RCC 7860 (cell line): ENCODE measurements around the gene SUCLG1.
"Not testable (repeated sequence)": the region's sequence is repeated elsewhere in the genome, so short reads cannot be mapped to it uniquely, and the experiment has no call there.

Source experiments
- DNase-seq: peaks from one replicate; pipeline ENCODE4 v3.0.0-alpha.2; 2015; ENCODE audit warnings: low spot score
- FAIRE-seq: peaks from 2 replicates; lab custom pipeline; 2012; peaks lifted over from hg19 to GRCh38; lab: Jason Lieb, UNC

The SUCLG1 gene

DNA sequence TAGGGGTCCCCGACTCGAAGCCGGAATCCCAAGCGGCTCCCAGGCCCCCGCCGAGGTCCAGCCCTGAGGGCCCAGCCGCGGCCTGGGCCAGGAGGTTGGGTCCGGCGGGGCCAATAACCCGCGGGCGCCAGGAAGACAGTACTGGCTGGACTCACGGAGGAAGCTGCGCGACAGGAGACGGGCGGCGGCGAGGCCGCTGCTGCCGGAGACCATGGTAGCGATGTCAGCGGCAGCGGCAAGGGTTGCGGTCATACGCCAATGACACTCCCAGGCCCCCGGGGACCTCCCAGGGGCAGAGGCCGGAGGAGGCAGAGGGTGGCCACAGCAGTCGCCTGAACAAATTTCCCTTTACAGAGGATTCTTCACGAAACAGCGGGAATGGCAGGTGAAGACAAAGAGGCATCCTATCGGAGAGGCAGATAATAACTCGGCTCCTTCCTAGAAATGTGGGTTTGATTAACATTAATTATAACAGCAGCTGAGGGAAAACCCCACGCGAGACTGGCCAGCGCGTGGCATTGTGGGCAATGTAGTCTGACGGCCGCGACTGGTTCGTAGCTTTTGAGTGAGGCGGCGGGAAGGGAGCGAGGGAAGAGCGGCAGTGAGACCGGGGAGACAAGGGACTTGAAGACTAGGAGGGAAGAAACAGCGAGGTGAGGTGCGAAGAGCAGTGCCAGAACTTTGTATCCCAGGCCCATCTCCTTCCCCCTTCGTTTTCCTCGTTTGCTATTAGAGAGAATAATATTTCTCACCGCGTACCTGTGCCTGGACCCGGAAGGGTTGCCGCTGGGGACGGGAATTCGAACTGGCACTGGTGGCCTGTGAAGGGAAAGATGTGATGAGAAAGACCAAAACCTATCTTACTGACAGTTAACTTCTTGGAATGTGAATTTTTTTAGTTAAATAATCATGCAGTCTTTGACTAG lies at the start of gene SUCLG1:
TSS of gene SUCLG1 (minus strand) at position 263 of the 926 bp plus-strand sequence. CDS start at position 252, 11 bp downstream.
- FAIRE-seq = peak; percentile 34
- DNase-seq = peak; percentile 72

DNA sequence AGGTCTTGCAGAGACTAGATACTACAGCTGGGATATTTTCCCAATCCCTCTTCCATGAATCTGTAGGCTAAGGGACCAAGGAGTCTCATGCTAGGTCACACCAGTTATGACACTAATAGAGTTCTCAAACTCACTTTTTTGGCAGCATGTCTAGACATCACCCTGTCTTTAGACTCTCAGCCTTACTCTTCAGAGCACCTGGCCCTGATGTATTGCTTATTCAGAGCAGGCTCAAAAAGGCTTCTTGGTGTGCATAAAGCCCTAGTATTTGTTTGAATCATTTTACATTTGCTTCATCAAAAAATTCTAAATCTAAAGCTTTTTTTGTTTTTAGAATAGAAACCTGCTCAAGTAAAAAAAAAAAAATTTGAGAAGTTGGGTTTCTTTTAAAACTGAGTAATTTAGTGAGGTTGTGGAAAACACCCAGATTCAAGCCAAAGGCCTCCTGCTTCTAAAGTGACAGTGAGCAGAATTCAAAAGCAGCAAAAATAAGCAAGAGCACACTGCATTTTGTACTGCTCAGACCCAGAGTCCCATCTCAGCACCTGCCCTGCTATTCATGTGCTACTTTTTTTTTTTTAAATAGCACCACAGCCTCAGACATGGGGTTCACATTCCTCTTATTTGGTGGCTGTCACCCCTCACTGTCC lies 39.2 kb upstream of the SUCLG1 start:
- no peak for FAIRE-seq
- DNase-seq = no peak

DNA sequence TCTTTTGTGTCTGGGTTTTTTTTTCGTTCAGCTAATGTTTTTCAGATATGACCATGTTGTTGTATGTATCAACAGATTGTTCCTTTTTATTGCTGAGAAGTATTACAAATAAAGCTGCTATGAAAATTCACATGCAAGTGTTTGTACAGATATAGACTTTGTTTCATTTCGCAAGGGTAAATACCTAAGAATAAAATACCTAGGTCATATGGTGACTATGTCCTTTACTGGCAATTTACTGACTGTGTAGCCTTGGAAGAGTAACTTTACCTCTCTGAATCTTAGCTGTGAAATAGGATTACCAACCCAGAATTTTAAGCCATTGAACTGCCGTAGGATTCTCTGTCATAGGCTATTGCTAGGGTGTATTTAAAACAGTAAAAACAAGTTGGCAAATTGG lies 38.2 kb upstream of the SUCLG1 start:
- DNase-seq (no peak), FAIRE-seq (no peak)

DNA sequence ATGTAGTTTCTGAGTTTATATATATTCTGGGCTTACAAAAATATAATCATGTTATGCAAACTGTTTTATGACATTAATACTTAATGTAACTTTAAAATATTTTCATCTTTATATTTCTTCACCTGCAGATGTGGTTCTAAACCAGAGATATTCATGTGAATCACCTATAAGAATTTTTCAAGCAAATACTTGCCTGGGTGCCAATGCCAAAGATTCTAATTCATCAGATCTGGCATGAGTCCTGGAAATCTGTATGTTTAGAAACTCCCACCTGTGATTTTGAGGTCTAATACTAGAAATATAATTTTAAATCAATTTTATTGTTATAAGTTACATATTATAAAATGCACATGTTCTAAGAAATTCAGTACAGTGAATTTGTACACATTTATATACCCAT lies 37.3 kb upstream of the SUCLG1 start:
- no peak for DNase-seq
- FAIRE-seq = no peak

DNA sequence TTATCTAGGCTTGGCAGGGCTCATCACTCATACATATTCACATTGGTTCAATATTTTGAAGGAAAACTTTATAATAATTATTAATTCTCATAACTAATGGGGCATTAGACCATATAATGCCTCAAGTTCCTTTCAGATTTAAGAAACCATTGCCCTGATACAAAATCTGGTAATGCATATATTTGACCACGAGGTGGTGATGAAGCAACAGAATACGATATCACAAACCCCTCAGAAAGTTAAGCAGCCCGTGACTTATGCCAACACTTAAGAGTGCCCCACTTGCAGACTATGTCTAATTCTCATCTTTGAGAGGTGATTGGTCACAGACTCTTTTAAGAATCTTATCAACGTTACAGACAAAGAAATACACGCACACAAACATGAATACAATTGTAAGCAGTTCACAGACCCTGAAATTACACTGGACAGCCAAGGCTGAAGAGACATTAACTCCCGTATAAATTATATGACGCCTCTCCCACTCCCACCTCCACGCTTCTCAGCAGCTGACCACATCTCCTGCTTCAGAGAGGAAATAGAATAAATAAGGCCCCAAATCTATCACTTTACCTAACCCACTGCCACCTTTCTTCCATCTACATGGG lies 36.6 kb upstream of the SUCLG1 start:
- peak; percentile 48 for DNase-seq
- peak; percentile 88 for FAIRE-seq

DNA sequence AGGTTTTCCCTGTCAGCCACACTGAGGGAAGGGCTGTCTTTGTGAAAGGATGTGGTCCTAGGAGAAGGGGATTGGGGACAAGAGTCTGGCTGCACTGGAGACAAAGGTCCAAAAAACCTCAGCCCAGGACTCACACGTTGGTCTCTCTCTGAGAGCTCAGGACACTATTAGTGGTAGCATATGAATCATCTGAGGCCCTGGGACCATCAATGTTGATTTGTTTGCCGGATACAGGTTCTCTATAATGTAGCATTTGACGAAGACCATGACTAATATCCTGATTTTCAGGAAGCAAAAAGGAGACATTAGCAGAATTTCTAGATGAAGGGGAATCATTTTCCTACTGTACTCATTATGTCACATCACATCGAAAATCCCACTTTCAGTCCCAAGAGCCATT lies 35.0 kb upstream of the SUCLG1 start:
- DNase-seq (peak; percentile 54), FAIRE-seq (no peak)

DNA sequence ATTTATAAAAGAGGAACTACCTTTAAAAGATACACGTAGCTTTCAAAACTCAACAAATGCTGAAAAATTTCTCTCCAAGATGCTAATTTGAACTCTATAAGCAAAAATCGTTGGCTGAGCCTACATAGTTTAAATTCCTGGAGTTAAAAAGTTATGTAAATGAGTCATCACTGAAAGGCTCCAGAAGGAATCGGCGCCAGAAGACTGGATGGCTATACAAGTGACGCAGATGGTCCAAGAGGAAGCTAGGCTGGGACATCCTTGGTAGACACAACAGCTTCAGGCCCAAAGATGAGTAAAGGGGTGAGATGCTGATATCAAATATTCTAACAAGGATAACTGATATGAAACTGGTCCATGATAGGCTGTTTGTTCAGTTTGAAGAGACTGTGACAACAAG lies 34.4 kb upstream of the SUCLG1 start:
- DNase-seq (peak; percentile 87), FAIRE-seq (peak; percentile 86)

DNA sequence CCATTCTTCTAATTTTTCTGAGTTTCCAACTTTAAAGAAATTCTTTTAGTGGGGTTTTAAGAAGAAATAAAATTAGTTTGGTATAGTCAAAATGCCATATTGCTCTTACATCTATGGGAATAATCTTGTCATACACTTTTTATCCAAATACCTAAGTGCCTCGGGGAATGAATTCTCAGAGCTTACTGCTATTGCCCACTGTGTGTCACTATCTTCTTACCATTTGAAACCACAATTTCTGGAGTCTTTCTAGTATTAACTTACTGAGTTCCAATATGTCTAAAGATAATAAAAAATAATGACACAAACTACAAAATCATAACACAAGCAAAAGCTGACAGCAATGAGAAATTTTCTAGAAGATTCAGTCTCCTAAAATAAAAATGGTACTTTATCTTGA lies 33.5 kb upstream of the SUCLG1 start:
- peak; percentile 48 for FAIRE-seq
- DNase-seq = peak; percentile 11

DNA sequence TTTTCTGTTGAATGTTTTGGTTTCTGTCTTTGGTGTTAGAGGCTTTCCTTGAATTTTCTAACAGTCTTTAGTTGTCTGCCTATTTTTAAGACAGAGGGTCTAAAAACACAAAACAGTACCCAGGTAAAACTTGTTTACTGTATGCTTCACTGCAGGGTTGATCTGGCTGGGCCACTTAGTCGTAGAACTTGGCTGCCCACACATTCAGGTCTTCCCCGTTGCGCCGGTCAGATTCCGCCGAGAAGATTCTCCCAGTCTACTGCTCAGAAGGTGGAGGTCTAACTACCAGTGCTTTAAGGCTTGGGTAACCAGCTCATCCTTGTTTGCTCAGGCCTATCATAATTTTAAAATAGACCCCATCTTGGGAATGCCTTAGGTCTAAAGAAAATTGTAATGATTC lies 32.7 kb upstream of the SUCLG1 start:
- DNase-seq (no peak), FAIRE-seq (no peak)

DNA sequence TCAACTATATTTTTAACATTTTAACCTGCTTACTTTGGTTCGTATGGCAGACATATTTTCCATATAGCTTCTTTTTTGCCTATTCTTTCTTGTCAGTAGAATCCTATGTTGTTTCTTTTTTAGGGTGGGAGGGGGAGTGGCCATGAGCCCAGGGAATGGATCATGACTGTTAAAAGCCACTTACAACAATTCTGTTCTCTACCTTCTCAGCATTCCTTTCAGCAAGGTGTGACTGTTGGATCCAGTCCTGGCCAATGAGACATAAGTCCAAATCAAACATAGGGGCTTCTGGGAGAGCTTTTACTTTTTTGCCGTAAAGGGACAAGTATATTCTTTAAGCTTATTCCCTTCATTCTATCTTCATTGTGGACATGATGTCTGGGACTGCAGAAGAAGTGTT lies 32.2 kb upstream of the SUCLG1 start:
- no peak for DNase-seq
- FAIRE-seq = no peak

DNA sequence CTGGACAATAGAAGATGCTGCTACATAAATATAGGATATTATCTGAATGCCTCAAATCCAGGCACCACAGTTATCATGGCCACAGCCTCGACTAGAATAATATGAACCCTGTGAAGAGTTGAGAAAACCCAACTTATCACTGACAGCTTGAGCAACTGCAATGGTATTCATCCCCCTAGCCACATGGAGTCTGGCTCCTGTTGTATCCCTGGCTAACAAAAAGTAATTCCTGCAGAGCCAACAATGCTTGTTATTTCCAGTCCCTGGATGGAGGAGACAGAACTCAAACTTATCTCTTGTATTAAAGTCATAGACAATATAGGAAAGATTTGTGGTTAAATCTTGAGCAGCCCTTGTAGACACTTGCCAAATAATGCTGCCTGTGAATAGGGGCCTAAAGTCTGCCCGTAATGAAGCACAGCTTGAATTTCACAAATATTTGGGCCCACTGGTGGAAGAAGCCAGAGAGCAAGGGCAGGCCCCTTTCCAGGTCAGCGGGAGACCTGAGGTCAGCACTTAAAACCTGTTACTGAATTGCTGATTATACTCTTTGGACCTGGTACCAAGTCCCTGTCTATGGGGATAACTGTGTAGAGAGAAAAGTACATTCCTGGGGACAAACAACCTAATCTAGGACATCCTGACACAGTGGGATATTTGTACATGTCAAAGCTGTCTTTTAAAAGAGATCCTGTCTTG lies 28.4 kb upstream of the SUCLG1 start:
- no peak for FAIRE-seq
- no peak for DNase-seq

DNA sequence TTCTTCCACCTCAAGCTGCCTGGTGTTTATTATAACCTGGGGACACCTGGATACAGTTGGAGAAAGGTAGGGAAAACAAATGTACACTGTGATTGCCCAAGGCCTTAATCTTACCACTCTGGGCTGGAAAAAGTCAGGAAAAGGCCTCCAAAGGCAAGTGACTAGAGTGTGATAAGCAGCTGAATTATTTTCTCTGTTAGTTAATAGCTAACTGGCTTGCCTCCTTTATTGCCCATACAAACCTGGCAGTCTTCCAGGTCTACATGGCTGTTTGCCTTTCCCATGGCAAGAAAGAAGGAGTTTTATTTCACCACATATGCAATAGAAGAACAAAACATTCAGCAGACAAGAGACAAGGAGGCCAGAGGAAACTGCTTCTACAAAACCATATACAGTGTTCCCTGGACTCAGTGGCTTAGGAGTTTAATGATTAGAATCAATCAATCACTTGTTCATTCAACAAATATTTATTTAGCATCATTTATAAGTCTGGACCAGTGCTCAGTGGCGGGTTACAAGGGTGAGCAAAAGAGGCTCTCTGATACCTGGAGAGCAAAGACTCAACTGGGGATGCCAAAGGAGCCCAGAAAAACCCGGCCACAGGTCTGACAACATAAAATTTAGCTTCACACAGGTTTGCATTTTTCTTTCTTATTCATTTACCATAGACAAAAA lies 27.5 kb upstream of the SUCLG1 start:
- FAIRE-seq (peak; percentile 93), DNase-seq (peak; percentile 86)

DNA sequence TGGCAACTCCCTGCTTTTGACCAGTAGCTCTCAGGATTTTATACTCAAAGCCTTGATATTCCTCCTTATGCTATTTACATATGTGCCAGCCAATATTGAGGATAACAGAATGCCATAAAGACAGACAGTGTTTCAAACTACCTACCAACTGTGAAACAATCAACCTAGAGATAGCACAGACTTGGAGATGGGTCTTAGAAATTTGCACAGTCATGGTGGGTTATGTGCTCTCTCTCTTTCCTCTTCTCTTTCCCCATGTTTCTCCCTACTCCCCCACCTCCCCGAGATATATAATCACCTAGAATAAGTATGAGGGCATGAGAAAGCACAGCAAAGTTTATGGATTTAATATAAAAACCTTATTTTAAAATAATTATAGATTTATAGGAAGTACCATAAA lies 24.2 kb upstream of the SUCLG1 start:
- DNase-seq = no peak
- FAIRE-seq = no peak

DNA sequence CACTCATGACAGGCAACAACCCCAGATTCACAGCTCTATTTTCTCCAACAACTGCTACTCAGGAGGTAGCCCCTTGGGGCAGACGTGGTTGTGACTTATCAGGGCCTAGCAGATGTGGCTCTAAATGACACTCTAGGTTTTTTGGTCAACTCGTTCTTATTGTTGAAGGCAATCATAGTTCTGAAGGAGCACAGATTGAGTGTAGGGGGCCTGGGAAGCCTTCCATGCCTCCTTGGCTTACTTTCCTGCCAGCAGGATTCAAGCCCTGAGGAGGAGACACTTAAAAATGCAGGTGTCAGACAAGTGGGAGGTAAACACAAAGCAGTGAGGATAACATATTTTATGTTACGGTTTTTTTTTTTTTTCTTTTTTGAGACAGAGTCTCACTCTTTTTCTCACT lies 23.5 kb upstream of the SUCLG1 start:
- no peak for FAIRE-seq
- no peak for DNase-seq

DNA sequence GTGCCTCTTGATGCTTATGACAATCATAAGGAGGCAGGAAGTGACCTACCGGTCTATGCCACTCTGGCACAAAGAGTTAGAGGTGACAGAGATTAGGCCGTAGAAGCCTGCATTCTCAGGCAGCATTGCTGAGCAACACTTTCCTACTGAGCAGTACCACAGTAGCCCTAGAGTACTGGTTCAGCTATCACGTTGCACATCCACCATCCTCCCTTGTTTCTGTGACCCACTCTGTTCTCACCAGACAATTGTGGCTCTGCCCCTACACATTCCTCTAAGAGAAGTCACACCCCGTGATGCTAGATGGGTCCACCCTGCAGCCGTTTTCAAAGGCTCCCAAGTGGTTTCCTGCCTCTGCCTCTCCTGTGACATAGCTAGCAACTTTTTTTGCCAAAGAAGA lies 22.6 kb upstream of the SUCLG1 start:
- FAIRE-seq (no peak), DNase-seq (peak; percentile 56)

DNA sequence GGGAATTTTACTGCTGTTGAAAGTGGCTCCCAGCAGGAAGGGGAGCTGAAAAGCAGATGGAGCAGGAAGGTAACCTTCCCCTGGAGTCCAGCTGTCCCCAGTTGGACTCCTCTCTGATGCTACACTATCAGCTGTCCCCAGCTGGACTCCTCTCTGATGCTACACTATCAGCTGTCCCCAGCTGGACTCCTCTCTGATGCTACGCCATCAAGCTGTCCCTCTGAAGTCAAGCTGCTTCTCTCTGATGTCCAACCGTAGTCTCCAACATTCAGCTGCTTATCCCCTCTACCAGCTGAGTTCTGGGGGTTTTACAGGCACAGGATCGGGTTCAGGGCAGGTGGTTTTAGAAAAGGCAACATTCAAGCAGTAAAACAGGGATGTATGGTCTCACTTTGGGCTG lies 19.8 kb upstream of the SUCLG1 start:
- FAIRE-seq = no peak
- no peak for DNase-seq

DNA sequence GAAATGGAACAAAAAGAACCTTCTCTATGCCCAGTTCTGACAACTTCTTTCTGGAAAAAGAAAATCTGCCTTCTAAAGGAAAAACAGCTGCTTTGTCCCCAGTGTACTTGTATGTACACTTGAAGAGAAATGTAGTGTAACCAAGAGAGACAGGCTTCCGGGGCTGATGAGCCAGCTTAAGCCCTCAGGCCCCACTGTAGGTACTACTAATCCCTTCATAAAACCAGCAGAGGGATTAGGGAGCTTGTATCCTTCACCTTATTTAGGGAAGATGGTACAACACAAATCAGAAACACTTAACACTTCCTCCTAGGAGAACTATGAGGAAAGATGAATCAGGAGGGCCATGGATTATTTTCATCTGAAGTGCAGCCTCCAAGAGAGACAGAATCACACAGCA lies 18.8 kb upstream of the SUCLG1 start:
- FAIRE-seq (no peak), DNase-seq (no peak)

DNA sequence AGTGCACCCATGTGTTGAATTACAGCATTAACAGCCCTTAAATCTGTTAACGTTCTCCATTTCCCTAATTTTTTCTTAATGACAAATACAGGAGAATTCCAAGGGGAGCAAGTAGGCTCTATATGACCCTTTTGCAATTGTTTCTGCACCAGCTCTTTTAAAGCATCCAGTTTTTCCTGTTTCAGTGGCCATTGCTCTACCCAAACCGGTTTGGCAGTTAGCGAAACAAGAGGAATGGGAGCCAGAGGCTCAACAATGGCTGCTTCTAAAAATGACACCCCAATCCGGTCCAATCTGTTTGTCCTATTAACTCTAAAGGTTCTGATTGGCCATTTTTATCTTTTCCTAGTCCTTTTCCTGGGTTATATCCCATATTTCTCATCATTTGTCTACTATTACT lies 15.1 kb upstream of the SUCLG1 start:
- no peak for DNase-seq
- FAIRE-seq = no peak

DNA sequence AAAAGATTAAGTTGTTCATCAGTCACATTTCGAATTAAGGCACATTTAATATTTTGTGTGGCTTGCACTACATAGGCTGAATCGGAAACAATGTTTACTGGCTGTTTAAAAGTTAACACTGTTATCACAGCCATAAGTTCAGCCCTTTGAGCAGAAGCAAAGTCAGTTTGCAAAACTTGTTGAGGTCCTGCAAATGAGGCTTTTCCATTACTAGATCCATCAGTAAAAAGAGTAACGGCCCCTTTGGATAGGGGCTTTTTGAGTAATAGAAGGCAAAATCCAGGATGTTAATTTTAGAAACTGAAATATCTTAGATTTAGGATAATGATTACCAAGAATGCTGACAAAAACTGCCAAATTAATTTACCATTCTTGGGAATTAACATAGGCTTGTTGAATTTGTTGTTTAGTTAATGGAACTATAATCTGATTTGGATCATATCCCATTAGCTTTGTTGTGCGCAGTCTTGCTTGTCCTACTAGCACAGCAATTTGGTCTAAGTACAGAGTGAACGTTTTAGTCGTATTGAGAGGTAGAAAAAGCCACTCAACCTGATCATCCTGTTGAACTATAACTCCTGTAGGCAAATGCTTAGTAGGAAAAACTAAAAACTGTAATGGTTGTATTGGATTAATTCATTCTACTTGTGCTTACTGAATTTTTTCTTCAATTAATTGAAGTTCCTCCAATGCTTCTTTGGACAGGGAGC lies 13.9 kb upstream of the SUCLG1 start:
- DNase-seq (no peak), FAIRE-seq (no peak)

DNA sequence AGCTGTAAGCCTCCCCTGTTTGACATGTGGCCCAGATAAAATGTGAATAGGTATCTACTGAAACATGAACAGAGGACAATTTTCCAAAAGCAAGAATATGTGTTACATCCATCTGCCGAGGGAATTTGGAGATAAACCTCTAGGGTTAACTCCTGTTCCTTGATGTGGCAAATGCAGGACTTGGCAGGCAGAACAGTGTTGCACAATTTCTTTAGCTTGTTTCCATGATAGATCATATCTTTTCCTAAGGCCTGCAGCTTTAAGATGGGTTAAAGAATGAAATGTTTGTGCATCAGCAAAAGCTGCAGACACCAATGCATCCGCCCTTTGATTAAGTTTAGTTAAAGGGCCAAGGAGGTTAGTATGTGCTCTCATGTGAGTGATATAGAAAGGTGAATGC lies 13.3 kb upstream of the SUCLG1 start:
- not testable (repeated sequence) for FAIRE-seq, DNase-seq
